Fibroblast of lung (primary cell): ENCODE results near the gene LPP. TPM values are rescaled to one million over a fixed set of nuclear protein-coding genes. Genes with fewer than 3 reads are reported as not detected.
A peak's percentile ranks its signal among the peaks of the same experiment; 100 is the strongest.

Experiments
- DNase-seq, 2 donors: peaks; one replicate each; pipeline versions ENCODE4 v3.0.0 to v3.0.0-alpha.2; 2010; ENCODE audit warnings: low read depth in 2 of 2
- H2AFZ ChIP-seq: 2 replicates; pipeline ENCODE4 v1.5.1; 2012; ENCODE audit warnings: low read length, control low read depth, inconsistent platforms
- H3K27ac ChIP-seq: 2 replicates; pipeline ENCODE4 v1.5.1; 2011; ENCODE audit warnings: low read length, control low read depth; ENCODE audit not compliant: insufficient read depth
- H3K27me3 ChIP-seq: 2 replicates; pipeline ENCODE4 v1.5.1; 2011; ENCODE audit warnings: mild to moderate bottlenecking, low read length; ENCODE audit not compliant: control insufficient read depth, insufficient read depth
- H3K36me3 ChIP-seq: 2 replicates; pipeline ENCODE4 v1.5.1; 2011; ENCODE audit warnings: low read length; ENCODE audit not compliant: control insufficient read depth, insufficient read depth
- H3K4me1 ChIP-seq: 2 replicates; pipeline ENCODE4 v1.5.1; 2011; ENCODE audit warnings: low read length; ENCODE audit not compliant: control insufficient read depth, insufficient read depth; ENCODE audit errors: extremely low read depth
- H3K4me2 ChIP-seq: 2 replicates; pipeline ENCODE4 v1.5.1; 2011; ENCODE audit warnings: low read length, control low read depth; ENCODE audit not compliant: insufficient read depth; ENCODE audit errors: extremely low read depth
- H3K4me3 ChIP-seq, 4 experiments: fragments of 200-600 bp in 1 of 4; sonication (generic) in 1 of 4; replicated peaks in 1 of 4; 2 replicates each; pipeline ENCODE4 v1.5.1; 2011 to 2016; ENCODE audit warnings: low read length in 4 of 4, low read depth in 3 of 4, mild to moderate bottlenecking in 3 of 4, control low read depth in 2 of 4, inconsistent platforms in 1 of 4, mixed read lengths in 1 of 4; ENCODE audit not compliant: insufficient read depth in 1 of 4; ENCODE audit errors: control extremely low read depth in 1 of 4
- H3K79me2 ChIP-seq: 2 replicates; pipeline ENCODE4 v1.5.1; 2012; ENCODE audit warnings: mild to moderate bottlenecking, low read length, inconsistent platforms; ENCODE audit not compliant: control insufficient read depth, insufficient read depth
- H3K9ac ChIP-seq: 2 replicates; pipeline ENCODE4 v1.5.1; 2011; ENCODE audit warnings: mild to moderate bottlenecking, low read length, control low read depth; ENCODE audit not compliant: insufficient read depth
- H3K9me3 ChIP-seq: 2 replicates; pipeline ENCODE4 v1.5.1; 2012; ENCODE audit warnings: low read depth, low read length; ENCODE audit not compliant: control insufficient read depth, insufficient read depth
- H4K20me1 ChIP-seq: 2 replicates; pipeline ENCODE4 v1.5.1; 2011; ENCODE audit warnings: low read length; ENCODE audit not compliant: control insufficient read depth, insufficient read depth; ENCODE audit errors: extremely low read depth
- EZH2 ChIP-seq: IDR thresholded peaks from 2 replicates; pipeline ENCODE4 v1.5.1; 2012; ENCODE audit warnings: low read length, control low read depth, mild to moderate bottlenecking; ENCODE audit errors: missing control alignments
- polyA plus RNA-seq, 2 donors: library from polyadenylated mRNA; depleted of rRNA in 1 of 2; stranded (reverse) in 1 of 2; unstranded in 1 of 2; fragments of >200 nt; gene quantifications; 2 replicates each; pipeline ENCODE4 v1.2.1, GENCODE V29; 2011 to 2012; ENCODE audit warnings: missing spikeins in 1 of 2
- total RNA-seq: library from RNA; depleted of rRNA; stranded (reverse); fragments of >200 nt; gene quantifications from 2 replicates; pipeline ENCODE4 v1.2.1, GENCODE V29; 2014
- TF ChIP-seq, protein P1 (sequence below), 2 donors: IDR thresholded peaks in 1 of 2; conservative IDR thresholded peaks in 1 of 2; 1 replicate in 1 of 2; 2 replicates in 1 of 2; pipeline ENCODE4 v1.5.1; 2011 to 2012; ENCODE audit warnings: low read length in 2 of 2, control low read depth in 1 of 2, inconsistent platforms in 1 of 2, low read depth in 1 of 2, mild to moderate bottlenecking in 1 of 2

Gene LPP
- total and polyA plus RNA-seq, 2 donors (not counting 1 experiment from before 2014, with no cell fraction given) = 69.0 to 124 TPM

DNA sequence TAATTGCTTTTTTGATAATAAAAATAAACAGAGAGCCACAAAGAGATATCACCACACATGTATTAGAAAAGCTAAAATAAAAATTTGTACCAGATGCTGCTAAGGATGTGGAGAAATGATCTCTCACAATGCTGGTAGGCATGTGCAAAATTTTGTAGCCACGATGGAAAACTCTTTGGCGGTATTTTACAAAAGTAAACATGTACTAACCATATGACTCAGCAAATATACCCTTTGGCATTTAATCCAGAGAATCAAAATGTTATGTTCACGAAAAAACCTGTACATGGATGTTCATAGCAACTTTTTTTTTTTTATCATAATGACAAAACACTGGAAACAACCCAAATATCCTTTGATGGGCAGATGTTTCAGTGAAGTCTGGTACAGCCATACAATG lies 261.2 kb downstream of the LPP start:
- H3K4me1 ChIP-seq = peaks cover 3% of the 10 kb centered on the region
- H2AFZ ChIP-seq = no peak overlapping the region
- peak; percentile 44 to 47 for DNase-seq
- H4K20me1 ChIP-seq = no peaks in the 10 kb centered on the region
- no peak overlapping the region for H3K27ac ChIP-seq
- H3K4me2 ChIP-seq = no peak overlapping the region
- H3K4me3 ChIP-seq = no peak overlapping the region
- no peak for TF ChIP-seq EZH2
- TF ChIP-seq, protein P1, sequence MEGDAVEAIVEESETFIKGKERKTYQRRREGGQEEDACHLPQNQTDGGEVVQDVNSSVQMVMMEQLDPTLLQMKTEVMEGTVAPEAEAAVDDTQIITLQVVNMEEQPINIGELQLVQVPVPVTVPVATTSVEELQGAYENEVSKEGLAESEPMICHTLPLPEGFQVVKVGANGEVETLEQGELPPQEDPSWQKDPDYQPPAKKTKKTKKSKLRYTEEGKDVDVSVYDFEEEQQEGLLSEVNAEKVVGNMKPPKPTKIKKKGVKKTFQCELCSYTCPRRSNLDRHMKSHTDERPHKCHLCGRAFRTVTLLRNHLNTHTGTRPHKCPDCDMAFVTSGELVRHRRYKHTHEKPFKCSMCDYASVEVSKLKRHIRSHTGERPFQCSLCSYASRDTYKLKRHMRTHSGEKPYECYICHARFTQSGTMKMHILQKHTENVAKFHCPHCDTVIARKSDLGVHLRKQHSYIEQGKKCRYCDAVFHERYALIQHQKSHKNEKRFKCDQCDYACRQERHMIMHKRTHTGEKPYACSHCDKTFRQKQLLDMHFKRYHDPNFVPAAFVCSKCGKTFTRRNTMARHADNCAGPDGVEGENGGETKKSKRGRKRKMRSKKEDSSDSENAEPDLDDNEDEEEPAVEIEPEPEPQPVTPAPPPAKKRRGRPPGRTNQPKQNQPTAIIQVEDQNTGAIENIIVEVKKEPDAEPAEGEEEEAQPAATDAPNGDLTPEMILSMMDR (conservative IDR thresholded peaks at IDR 0.05 in 1 of 2, IDR thresholded peaks at IDR 0.05 in 1 of 2; ENCODE audit: low read depth in 1 of 2, low read length in 2 of 2) = no peak
- no peaks in the 10 kb centered on the region for H3K27me3 ChIP-seq
- no peaks in the 10 kb centered on the region for H3K9me3 ChIP-seq
- H3K9ac ChIP-seq = no peak overlapping the region
- H3K36me3 ChIP-seq = no peaks in the 10 kb centered on the region
- peaks cover 7% of the 10 kb centered on the region for H3K79me2 ChIP-seq

DNA sequence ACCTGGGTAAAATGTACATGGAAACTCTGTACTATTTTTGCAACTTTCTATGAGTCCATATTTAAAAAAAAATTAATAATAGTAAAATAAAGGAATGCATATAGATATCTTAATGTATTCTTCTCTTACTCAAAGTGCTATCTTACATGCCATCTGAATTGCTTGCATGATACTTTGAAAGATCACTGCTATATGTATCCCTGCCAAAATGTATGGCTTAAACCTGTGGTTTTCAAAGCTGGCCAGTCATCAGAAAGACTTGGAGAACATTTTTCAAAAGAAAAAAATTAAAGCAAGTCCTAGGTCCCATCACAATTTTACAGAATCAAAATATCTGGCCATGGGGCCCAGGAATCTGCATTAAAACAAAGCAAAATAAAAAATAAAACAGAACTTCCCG lies 262.1 kb downstream of the LPP start:
- Histone ChIP-seq H3K4me3 (no peak overlapping the region), H3K9me3 (no peaks in the 10 kb centered on the region), H4K20me1 (no peaks in the 10 kb centered on the region), H3K27me3 (no peaks in the 10 kb centered on the region), H3K79me2 (peaks cover 7% of the 10 kb centered on the region), H3K36me3 (no peaks in the 10 kb centered on the region), H2AFZ (no peak overlapping the region), H3K27ac (no peak overlapping the region), H3K4me2 (no peak overlapping the region), H3K4me1 (peaks cover 7% of the 10 kb centered on the region), H3K9ac (no peak overlapping the region)
- peak in 1 of 2 donors; percentile 41 for DNase-seq
- no peak for TF ChIP-seq EZH2
- TF ChIP-seq, protein P1 (conservative IDR thresholded peaks at IDR 0.05 in 1 of 2, IDR thresholded peaks at IDR 0.05 in 1 of 2; ENCODE audit: low read depth in 1 of 2, low read length in 2 of 2) = no peak

DNA sequence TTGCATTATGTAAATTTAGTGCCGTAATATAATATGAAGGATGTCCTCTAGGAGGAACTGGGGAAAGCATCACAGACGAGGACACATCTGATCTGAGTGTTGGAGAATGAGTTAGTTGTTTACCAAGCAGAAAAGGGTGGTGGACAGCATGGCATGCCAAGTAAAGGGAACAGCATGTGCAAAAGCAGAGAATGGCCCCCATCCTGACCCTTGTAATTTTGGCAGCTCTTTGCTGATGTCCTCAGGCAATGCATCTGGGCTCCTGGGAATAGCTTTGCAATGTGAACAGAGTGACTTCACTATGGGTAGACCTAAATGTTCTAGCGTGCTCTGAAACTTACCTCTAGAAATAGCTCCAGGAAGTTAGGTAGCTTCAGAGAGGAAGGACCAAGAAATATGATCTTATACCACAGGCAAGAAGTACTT lies 263.3 kb downstream of the LPP start:
- no peak for DNase-seq
- no peak for TF ChIP-seq EZH2
- TF ChIP-seq, protein P1 (conservative IDR thresholded peaks at IDR 0.05 in 1 of 2, IDR thresholded peaks at IDR 0.05 in 1 of 2; ENCODE audit: low read depth in 1 of 2, low read length in 2 of 2) = no peak

More for the DNA sequence above, 263.3 kb downstream of the LPP start:
- Histone ChIP-seq H4K20me1 (peaks cover 1% of the 10 kb centered on the region), H3K79me2 (peaks cover 7% of the 10 kb centered on the region), H3K4me1 (peaks cover 7% of the 10 kb centered on the region), H3K27ac (no peak overlapping the region), H3K27me3 (no peaks in the 10 kb centered on the region), H3K9me3 (no peaks in the 10 kb centered on the region), H3K4me3 (no peak overlapping the region), H3K9ac (no peak overlapping the region), H3K36me3 (no peaks in the 10 kb centered on the region), H2AFZ (no peak overlapping the region), H3K4me2 (no peak overlapping the region)
